ENCODE measurements around the gene RTF1. TPM values are rescaled to one million over a fixed set of nuclear protein-coding genes. Genes with fewer than 3 reads are reported as not detected.
A peak's percentile ranks its signal among the peaks of the same experiment; 100 is the strongest.

RTF1 gene
- total and polyA plus RNA-seq, 5 donors from 2014 or later, result 14.8 to 51.5 (median 21.0) TPM

- Mint-ChIP-seq H3K36me3 (no peaks in the 10 kb centered on the region), H3K27ac (no peak overlapping the region), H3K4me3 (peak overlapping the region; percentile 81 to 86 (median 82)), H3K4me1 (peaks cover 5 to 21% (median 14%) of the 10 kb centered on the region in 4 donors), H3K9me3 (no peaks in the 10 kb centered on the region), H3K27me3 (peaks cover 42% of the 10 kb centered on the region)
- H3K27ac ChIP-seq (ENCODE audit: insufficient read depth, low read length, poor library complexity, severe bottlenecking), result no peak overlapping the region
- no peaks in the 10 kb centered on the region for H3K9me3 ChIP-seq (ENCODE audit: control insufficient read depth in 2 of 2, low read length in 2 of 2)
- peak; percentile 25 to 51 (median 31) for DNase-seq
- no peak overlapping the region for H3K4me3 ChIP-seq (ENCODE audit: low read depth, low read length)
- no peaks in the 10 kb centered on the region for H3K36me3 ChIP-seq (ENCODE audit: control insufficient read depth, insufficient read depth, low read length)
- peaks cover 28% of the 10 kb centered on the region for H3K4me1 ChIP-seq (ENCODE audit: control insufficient read depth, insufficient read depth, low read length, poor library complexity, severe bottlenecking)
- peaks cover 13% of the 10 kb centered on the region for H3K27me3 ChIP-seq (ENCODE audit: control insufficient read depth, insufficient read depth, low read length)
- ATAC-seq (ENCODE audit: low read depth in 2 of 2), result peak; percentile 9 to 18
Measured at GRCh38 chr15:41494190-41494921, 77.5 kb downstream of the RTF1 start.

DNA sequence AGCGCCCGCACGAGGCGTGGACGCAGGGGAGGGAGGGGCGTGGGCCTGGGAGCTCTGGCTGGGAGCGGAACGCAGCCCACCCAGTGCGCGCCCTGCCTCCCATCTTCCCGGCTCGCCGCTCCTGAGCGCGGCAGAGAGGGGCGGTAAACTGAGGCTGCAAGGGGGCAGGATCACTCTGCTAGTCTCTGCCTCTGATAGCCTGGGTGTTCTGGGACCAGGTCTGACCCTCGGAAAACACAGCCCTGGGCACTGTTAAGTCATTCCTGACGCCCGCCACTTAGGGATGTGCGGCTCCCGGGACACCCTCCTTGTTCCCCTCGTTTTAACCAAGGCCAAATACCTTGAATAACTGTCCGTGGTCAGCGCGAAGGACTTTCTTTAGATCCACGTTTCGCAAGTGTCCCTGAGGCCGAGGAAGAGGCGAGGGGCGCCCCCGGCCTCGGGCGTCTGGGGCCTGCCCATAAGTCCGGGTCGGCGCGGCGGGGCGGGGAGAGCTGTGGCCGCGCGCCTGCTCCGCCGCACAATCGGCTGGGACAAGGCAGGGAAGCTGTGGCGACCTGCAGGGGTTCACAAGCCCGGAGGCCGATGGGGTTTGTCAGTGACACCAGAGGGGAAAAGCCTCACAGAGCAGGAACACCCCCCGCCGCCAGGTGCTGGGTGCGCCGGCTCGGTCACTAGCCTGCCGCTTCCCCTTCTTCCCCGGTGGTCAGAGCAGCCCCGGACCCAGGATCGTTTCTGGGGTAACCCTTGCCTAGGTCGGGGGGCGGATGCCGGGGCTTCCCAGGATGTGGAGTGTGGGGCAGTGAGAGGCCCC, 78.2 kb downstream of the RTF1 start:
- Histone ChIP-seq H3K36me3 (ENCODE audit: control insufficient read depth, insufficient read depth, low read length) (no peaks in the 10 kb centered on the region), H3K4me3 (ENCODE audit: low read depth, low read length) (peak overlapping the region; percentile 13), H3K27ac (ENCODE audit: insufficient read depth, low read length, poor library complexity, severe bottlenecking) (no peak overlapping the region), H3K4me1 (ENCODE audit: control insufficient read depth, insufficient read depth, low read length, poor library complexity, severe bottlenecking) (peaks cover 28% of the 10 kb centered on the region), H3K27me3 (ENCODE audit: control insufficient read depth, insufficient read depth, low read length) (peaks cover 16% of the 10 kb centered on the region), H3K9me3 (ENCODE audit: control insufficient read depth in 2 of 2, low read length in 2 of 2) (no peaks in the 10 kb centered on the region)
- Mint-ChIP-seq H3K27me3 (peaks cover 48% of the 10 kb centered on the region), H3K27ac (no peak overlapping the region), H3K36me3 (no peaks in the 10 kb centered on the region), H3K9me3 (no peaks in the 10 kb centered on the region), H3K4me3 (peak overlapping the region; percentile 47 to 82 (median 78)), H3K4me1 (peaks cover 3 to 22% (median 13%) of the 10 kb centered on the region in 4 donors)
- peak in 2 of 3 donors; percentile 20 to 41 for DNase-seq
- ATAC-seq (ENCODE audit: low read depth in 2 of 2), result peak in 1 of 2 donors; percentile 44

- DNase-seq (no peak), ATAC-seq (ENCODE audit: low read depth in 2 of 2) (peak in 1 of 2 donors; percentile 5)
- H3K27ac ChIP-seq (ENCODE audit: insufficient read depth, low read length, poor library complexity, severe bottlenecking), result no peak overlapping the region
- H3K27ac Mint-ChIP-seq, result no peak overlapping the region
- no peaks in the 10 kb centered on the region for H3K36me3 Mint-ChIP-seq
- H3K36me3 ChIP-seq (ENCODE audit: control insufficient read depth, insufficient read depth, low read length), result no peaks in the 10 kb centered on the region
- H3K4me3 Mint-ChIP-seq, result peak overlapping the region; percentile 40 to 82 (median 78)
- peaks cover 0 to 1% (median 0%) of the 10 kb centered on the region in 7 donors for H3K9me3 Mint-ChIP-seq
- H3K27me3 ChIP-seq (ENCODE audit: control insufficient read depth, insufficient read depth, low read length), result peaks cover 19% of the 10 kb centered on the region
- H3K9me3 ChIP-seq (ENCODE audit: control insufficient read depth in 2 of 2, low read length in 2 of 2), result no peaks in the 10 kb centered on the region
- H3K4me3 ChIP-seq (ENCODE audit: low read depth, low read length), result no peak overlapping the region
- H3K4me1 Mint-ChIP-seq, result peaks cover 0 to 27% (median 10%) of the 10 kb centered on the region in 4 donors
- peaks cover 31% of the 10 kb centered on the region for H3K4me1 ChIP-seq (ENCODE audit: control insufficient read depth, insufficient read depth, low read length, poor library complexity, severe bottlenecking)
- H3K27me3 Mint-ChIP-seq, result peaks cover 56% of the 10 kb centered on the region
Measured at GRCh38 chr15:41495736-41496599, 79.1 kb downstream of the RTF1 start.

- no peaks in the 10 kb centered on the region for H3K36me3 Mint-ChIP-seq
- DNase-seq (no peak), ATAC-seq (ENCODE audit: low read depth in 2 of 2) (no peak)
- peaks cover 0 to 2% (median 0%) of the 10 kb centered on the region in 7 donors for H3K9me3 Mint-ChIP-seq
- H3K4me3 Mint-ChIP-seq, result peak overlapping the region in 2 of 4 donors; percentile 41 to 57
- H3K4me3 ChIP-seq (ENCODE audit: low read depth, low read length), result no peak overlapping the region
- H3K9me3 ChIP-seq (ENCODE audit: control insufficient read depth in 2 of 2, low read length in 2 of 2), result no peaks in the 10 kb centered on the region
- no peak overlapping the region for H3K27ac Mint-ChIP-seq
- H3K27me3 ChIP-seq (ENCODE audit: control insufficient read depth, insufficient read depth, low read length), result peaks cover 19% of the 10 kb centered on the region
- H3K4me1 ChIP-seq (ENCODE audit: control insufficient read depth, insufficient read depth, low read length, poor library complexity, severe bottlenecking), result peaks cover 40% of the 10 kb centered on the region
- H3K36me3 ChIP-seq (ENCODE audit: control insufficient read depth, insufficient read depth, low read length), result no peaks in the 10 kb centered on the region
- H3K27me3 Mint-ChIP-seq, result peaks cover 68% of the 10 kb centered on the region
- H3K4me1 Mint-ChIP-seq, result peaks cover 0 to 31% (median 7%) of the 10 kb centered on the region in 4 donors
- no peak overlapping the region for H3K27ac ChIP-seq (ENCODE audit: insufficient read depth, low read length, poor library complexity, severe bottlenecking)
Measured at GRCh38 chr15:41498657-41499056, 81.8 kb downstream of the RTF1 start.

- Mint-ChIP-seq H3K4me1 (peaks cover 0 to 31% (median 7%) of the 10 kb centered on the region in 4 donors), H3K27me3 (peaks cover 71% of the 10 kb centered on the region), H3K4me3 (peak overlapping the region in 1 of 4 donors; percentile 57), H3K36me3 (no peaks in the 10 kb centered on the region), H3K9me3 (peaks cover 0 to 2% (median 0%) of the 10 kb centered on the region in 7 donors), H3K27ac (no peak overlapping the region)
- Histone ChIP-seq H3K27ac (ENCODE audit: insufficient read depth, low read length, poor library complexity, severe bottlenecking) (no peak overlapping the region), H3K9me3 (ENCODE audit: control insufficient read depth in 2 of 2, low read length in 2 of 2) (no peaks in the 10 kb centered on the region), H3K4me3 (ENCODE audit: low read depth, low read length) (no peak overlapping the region), H3K4me1 (ENCODE audit: control insufficient read depth, insufficient read depth, low read length, poor library complexity, severe bottlenecking) (peaks cover 39% of the 10 kb centered on the region), H3K27me3 (ENCODE audit: control insufficient read depth, insufficient read depth, low read length) (peaks cover 19% of the 10 kb centered on the region), H3K36me3 (ENCODE audit: control insufficient read depth, insufficient read depth, low read length) (no peaks in the 10 kb centered on the region)
- ATAC-seq (ENCODE audit: low read depth in 2 of 2) (no peak), DNase-seq (no peak)
Measured at GRCh38 chr15:41499109-41499851, 82.4 kb downstream of the RTF1 start.

GRCh38 chr15:41501191-41501917, 84.5 kb downstream of the RTF1 start:
- peak; percentile 37 to 47 for ATAC-seq (ENCODE audit: low read depth in 2 of 2)
- no peaks in the 10 kb centered on the region for H3K36me3 Mint-ChIP-seq

More at GRCh38 chr15:41501191-41501917, 84.5 kb downstream of the RTF1 start:
- peak overlapping the region; percentile 71 to 84 (median 81) for H3K4me3 Mint-ChIP-seq
- H3K9me3 Mint-ChIP-seq, result peaks cover 0 to 2% (median 0%) of the 10 kb centered on the region in 7 donors
- H3K4me1 Mint-ChIP-seq, result peaks cover 0 to 28% (median 7%) of the 10 kb centered on the region in 4 donors
- no peak overlapping the region for H3K27ac Mint-ChIP-seq
- Histone ChIP-seq H3K9me3 (ENCODE audit: control insufficient read depth in 2 of 2, low read length in 2 of 2) (no peaks in the 10 kb centered on the region), H3K36me3 (ENCODE audit: control insufficient read depth, insufficient read depth, low read length) (no peaks in the 10 kb centered on the region), H3K4me1 (ENCODE audit: control insufficient read depth, insufficient read depth, low read length, poor library complexity, severe bottlenecking) (peaks cover 22% of the 10 kb centered on the region), H3K27me3 (ENCODE audit: control insufficient read depth, insufficient read depth, low read length) (peaks cover 18% of the 10 kb centered on the region), H3K27ac (ENCODE audit: insufficient read depth, low read length, poor library complexity, severe bottlenecking) (no peak overlapping the region), H3K4me3 (ENCODE audit: low read depth, low read length) (no peak overlapping the region)
- DNase-seq, result peak in 2 of 3 donors; percentile 26 to 55
- peaks cover 79% of the 10 kb centered on the region for H3K27me3 Mint-ChIP-seq
